GM21529 (cell line): ENCODE measurements around the gene ZNF460.

Experiments used
- ATAC-seq: cut with Tn5 transposase; IDR thresholded peaks from one replicate; pipeline ENCODE4 v1.9.1; 2021; ENCODE audit not compliant: unreplicated experiment

Gene ZNF460

GRCh38 chr19:57338877-57339276, 58.6 kb downstream of the ZNF460 start:
- no peak for ATAC-seq

DNA sequence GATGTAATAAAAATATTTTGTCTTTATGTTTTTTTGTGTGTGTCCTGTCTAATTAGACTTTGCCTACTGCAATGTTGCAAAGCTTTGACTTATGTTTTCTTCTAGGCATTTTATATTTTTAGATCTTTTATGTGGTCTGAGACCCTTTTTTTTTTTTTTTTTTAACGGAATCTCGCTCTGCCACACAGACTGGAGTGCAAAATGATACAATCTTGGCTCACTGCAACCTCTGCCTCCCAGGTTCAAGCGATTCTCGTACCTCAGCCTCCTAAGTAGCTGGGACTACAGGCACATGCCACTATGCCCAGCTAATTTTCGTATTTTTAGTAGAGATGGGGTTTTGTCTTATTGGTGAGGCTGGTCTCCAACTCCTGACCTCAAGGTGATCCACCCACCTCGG, 62.3 kb downstream of the ZNF460 start:
- no peak for ATAC-seq
